Neuron (in vitro differentiated cells): ENCODE results near the gene BTBD10.

Source experiments
- H2AFZ ChIP-seq: one replicate; pipeline ENCODE4 v1.6.1; 2013; ENCODE audit warnings: low read depth, mild to moderate bottlenecking, inconsistent platforms, low read length, moderate library complexity
- H3K27me3 ChIP-seq: one replicate; pipeline ENCODE4 v1.6.1; 2013; ENCODE audit warnings: low read length; ENCODE audit not compliant: insufficient read depth
- H3K36me3 ChIP-seq: one replicate; pipeline ENCODE4 v1.6.1; 2013; ENCODE audit warnings: low read length; ENCODE audit not compliant: insufficient read depth
- H3K4me1 ChIP-seq: one replicate; pipeline ENCODE4 v1.6.1; 2013; ENCODE audit warnings: low read length; ENCODE audit not compliant: insufficient read depth
- H3K4me3 ChIP-seq: 2 replicates; pipeline ENCODE4 v1.5.1; 2013; ENCODE audit warnings: mild to moderate bottlenecking, low read length, moderate library complexity
- H3K9me3 ChIP-seq: one replicate; pipeline ENCODE4 v1.6.1; 2013; ENCODE audit warnings: low read length

The BTBD10 gene

DNA sequence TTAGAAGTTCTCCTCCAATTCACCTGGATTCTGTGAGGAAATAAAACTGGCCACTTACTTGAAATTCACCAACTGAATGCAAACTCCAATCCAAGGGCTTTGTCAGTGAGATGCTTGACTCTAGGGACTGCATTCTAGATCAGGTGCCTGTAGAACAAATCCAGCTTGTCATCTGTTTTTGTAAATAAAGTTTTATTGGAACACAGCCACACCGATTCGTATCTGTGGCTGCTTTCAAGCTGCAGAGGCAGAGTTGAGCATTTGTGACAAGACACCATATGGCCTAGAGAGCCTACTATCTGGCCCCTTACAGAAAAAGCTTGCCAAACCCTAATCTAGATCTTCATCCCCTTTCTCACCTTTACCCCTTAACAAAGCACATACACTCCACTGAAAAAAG is 82.3 kb downstream of the BTBD10 start:
- Histone ChIP-seq H3K9me3 (no peaks in the 10 kb centered on the region), H3K27me3 (no peaks in the 10 kb centered on the region), H3K4me1 (no peaks in the 10 kb centered on the region), H3K4me3 (no peak overlapping the region), H2AFZ (no peak overlapping the region), H3K36me3 (peaks cover 49% of the 10 kb centered on the region)

DNA sequence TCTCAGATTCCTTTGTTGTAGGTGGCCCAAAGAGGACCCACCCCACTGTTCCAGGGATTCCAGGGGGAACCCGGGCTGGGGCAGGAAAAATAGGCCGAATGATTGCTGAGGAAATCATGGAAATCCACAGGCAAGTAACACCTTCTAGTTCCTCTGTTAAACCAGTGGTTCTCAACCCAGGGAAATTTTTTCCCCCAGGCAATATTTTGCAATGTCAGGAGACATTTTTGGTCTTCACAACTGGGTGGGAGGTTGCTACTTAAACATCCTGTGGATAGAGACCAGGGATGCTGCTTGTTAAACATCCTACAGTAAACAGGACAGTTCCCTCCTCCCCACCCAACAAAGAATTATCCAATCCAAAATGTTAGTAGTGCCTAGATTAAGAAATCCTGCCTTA is 84.7 kb downstream of the BTBD10 start:
- Histone ChIP-seq H3K4me3 (no peak overlapping the region), H3K27me3 (no peaks in the 10 kb centered on the region), H3K36me3 (peaks cover 46% of the 10 kb centered on the region), H3K9me3 (no peaks in the 10 kb centered on the region), H2AFZ (no peak overlapping the region), H3K4me1 (no peaks in the 10 kb centered on the region)

DNA sequence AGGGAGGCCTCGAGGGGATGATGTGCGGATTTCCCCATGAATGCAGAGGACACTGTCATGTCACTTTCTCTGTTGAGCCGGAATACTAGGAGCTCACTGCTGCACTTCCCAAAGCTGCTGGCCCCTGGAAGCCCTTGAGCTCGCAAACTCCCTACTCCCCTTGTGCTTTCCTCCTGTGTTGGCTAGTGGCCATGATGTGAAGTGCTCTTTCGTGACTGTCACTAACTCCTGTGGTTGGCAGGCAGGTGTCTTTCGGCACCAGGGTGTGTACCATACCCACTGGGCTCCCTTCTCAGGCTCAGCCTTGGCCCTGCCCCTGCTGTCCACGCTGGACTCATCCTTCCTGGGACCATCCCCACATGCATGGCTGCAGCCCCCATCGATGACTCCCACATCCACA is 86.2 kb downstream of the BTBD10 start:
- Histone ChIP-seq H3K9me3 (no peaks in the 10 kb centered on the region), H2AFZ (no peak overlapping the region), H3K36me3 (peaks cover 34% of the 10 kb centered on the region), H3K4me3 (no peak overlapping the region), H3K4me1 (no peaks in the 10 kb centered on the region), H3K27me3 (no peaks in the 10 kb centered on the region)

DNA sequence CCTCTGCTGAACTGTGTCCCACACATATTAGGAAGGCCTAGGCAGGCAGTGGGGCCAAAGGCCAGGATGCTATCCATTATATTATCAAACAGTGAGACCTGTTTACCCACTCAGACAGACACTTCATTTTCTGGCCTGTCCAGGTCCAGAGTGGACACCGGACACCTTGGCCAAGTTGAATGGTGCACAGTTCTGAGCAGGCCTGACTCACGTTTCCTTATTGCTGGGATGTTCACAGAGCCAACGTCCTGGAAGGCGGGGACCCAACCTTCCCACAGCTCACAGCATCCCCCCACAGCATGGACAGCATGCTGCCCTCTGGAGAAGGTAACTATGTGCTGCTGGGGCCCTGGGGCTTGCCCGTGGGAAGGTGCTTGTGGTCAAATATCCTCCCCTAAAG is 86.6 kb downstream of the BTBD10 start:
- no peaks in the 10 kb centered on the region for H3K27me3 ChIP-seq
- no peak overlapping the region for H3K4me3 ChIP-seq
- H3K9me3 ChIP-seq = no peaks in the 10 kb centered on the region
- H2AFZ ChIP-seq = no peak overlapping the region
- no peaks in the 10 kb centered on the region for H3K4me1 ChIP-seq
- H3K36me3 ChIP-seq = peaks cover 34% of the 10 kb centered on the region

DNA sequence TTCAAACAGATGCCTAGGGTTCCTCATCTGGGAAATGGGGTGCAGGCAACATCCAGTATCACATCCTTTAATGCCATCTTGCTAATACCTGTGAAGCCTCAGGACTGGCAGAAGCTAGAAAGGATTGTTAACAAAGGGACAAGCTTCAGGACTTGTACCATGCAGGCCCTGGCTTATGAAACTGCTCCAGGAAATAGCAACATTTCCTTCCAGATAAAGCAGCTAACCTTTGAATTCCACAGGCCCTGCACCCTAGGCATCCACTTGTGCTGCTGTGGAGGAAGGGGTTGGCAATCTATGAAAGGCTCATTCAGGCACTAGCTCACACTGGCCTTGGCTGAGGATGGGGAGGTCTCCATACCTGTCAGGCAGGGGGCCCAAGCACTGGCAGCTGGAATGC is 87.2 kb downstream of the BTBD10 start:
- Histone ChIP-seq H3K9me3 (no peaks in the 10 kb centered on the region), H3K4me3 (no peak overlapping the region), H3K27me3 (no peaks in the 10 kb centered on the region), H2AFZ (no peak overlapping the region), H3K4me1 (no peaks in the 10 kb centered on the region), H3K36me3 (peaks cover 29% of the 10 kb centered on the region)

DNA sequence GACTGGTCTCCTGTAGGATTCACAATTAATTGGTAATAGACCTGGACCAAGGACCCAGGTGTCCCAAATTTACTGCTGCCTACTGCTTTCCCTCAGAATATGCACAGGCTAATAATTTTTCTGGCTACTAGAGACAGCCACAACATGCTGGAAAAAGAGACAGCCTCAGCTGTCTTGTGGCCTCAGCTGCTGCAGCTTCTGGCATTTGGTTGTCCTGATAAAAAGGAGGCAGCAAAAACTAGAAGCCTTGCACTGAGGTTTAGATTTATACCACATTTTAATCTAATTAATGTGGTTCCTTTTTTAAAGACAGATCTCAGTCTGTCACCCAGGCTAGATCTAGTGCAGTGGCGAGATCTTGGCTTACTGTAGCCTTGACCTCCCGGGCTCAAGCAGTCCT is 89.8 kb downstream of the BTBD10 start:
- no peaks in the 10 kb centered on the region for H3K4me1 ChIP-seq
- H3K36me3 ChIP-seq = peaks cover 28% of the 10 kb centered on the region
- H3K9me3 ChIP-seq = no peaks in the 10 kb centered on the region
- no peaks in the 10 kb centered on the region for H3K27me3 ChIP-seq
- H2AFZ ChIP-seq = no peak overlapping the region
- H3K4me3 ChIP-seq = no peak overlapping the region

DNA sequence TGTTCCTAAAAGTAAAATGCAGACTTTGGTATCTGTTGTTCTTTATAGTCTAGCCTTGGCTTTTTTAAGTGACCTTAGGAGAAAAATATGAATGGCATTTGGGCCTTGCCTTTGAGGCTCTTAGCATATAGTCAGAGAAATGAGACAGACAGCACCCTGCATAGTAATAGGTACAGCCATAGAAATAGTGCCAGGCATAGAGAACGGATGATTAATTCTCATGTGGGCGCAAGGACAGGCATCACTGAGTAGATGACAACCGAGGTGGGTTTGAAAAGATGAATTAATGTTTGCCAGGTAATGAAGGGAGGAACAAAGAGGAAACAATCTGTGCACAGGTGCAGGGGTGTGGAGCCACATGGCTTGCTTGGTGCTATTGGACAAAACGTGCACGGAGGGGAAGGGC is 95.0 kb downstream of the BTBD10 start:
- Histone ChIP-seq H3K27me3 (no peaks in the 10 kb centered on the region), H3K4me1 (no peaks in the 10 kb centered on the region), H2AFZ (no peak overlapping the region), H3K9me3 (no peaks in the 10 kb centered on the region), H3K4me3 (no peak overlapping the region), H3K36me3 (peaks cover 14% of the 10 kb centered on the region)

DNA sequence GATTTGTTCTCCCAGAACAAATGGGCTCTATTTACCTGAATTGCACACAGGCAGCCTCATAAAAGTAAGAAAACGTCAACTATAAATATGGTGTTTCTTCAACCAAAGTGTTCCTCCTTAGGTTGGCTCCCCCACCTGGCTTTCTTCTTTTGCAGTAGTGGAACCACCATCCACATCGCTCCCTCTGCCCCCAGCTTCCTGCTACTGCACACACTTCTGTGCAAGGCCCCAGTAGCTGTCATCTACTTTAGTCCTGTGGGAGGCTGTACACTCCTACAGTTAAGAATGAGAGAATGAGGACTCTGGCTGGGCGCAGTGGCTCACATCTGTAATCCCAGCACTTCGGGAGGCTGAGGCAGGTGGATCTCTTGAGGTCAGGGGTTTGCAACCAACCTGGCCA is 95.9 kb downstream of the BTBD10 start:
- Histone ChIP-seq H3K9me3 (no peaks in the 10 kb centered on the region), H3K4me3 (no peak overlapping the region), H2AFZ (no peak overlapping the region), H3K4me1 (no peaks in the 10 kb centered on the region), H3K36me3 (peaks cover 14% of the 10 kb centered on the region), H3K27me3 (no peaks in the 10 kb centered on the region)

DNA sequence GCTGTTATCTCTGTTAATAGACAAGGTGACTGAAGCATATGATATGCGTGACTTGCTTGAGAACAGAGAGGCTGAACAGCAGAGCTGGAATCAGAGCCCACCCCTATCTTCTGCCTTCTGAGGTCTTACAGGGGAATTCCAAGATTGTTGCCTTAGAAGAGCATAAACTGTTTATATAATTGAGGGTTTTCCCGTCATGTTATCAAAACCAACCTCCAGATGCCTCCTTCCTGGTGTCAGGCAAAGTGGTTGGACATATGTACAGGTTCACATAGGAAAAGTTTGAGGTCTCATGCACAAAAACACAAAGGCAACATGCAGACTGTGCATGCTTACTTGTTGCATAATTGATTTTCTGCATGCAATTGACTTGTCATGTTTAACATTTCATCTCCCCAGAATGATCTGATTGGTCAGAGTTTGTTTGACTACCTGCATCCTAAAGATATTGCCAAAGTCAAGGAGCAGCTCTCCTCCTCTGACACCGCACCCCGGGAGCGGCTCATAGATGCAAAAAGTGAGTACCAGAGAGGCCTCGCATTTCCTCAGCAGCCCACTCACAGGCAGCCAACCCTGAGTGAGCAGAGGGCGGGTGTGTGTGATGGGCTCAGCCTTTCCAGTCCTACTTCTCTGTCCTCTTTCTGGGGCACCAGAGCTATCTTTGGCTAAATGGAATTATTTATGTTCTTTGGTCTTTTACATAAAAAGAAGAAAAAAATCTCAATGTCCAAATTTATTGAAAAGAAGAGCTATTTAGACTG is 96.6 kb downstream of the BTBD10 start:
- Histone ChIP-seq H3K27me3 (no peaks in the 10 kb centered on the region), H3K36me3 (peaks cover 13% of the 10 kb centered on the region), H3K9me3 (no peaks in the 10 kb centered on the region), H3K4me3 (no peak overlapping the region), H3K4me1 (no peaks in the 10 kb centered on the region), H2AFZ (no peak overlapping the region)

DNA sequence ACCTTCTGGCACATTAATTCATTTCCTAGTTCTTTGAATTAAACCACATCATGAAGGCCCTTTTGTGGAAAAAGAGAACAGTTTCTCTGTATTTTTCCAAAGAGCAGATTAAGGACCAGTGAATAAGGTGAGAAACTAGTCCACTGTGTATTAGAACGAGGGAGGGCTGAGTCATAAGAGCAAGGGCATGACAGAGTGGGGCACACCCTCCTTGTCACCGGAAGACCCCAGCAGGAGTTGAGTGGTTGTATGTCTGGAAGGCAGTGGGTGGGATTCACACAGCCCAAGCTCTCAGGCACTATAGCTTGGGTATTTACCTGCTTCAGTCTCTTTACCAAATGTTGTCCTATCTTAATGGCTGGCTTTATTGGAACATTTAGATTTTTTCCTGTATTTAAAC is 98.6 kb downstream of the BTBD10 start:
- H3K9me3 ChIP-seq = no peaks in the 10 kb centered on the region
- H3K27me3 ChIP-seq = no peaks in the 10 kb centered on the region
- H3K4me1 ChIP-seq = peaks cover 11% of the 10 kb centered on the region
- peaks cover 10% of the 10 kb centered on the region for H3K36me3 ChIP-seq
- no peak overlapping the region for H2AFZ ChIP-seq
- H3K4me3 ChIP-seq = no peak overlapping the region

DNA sequence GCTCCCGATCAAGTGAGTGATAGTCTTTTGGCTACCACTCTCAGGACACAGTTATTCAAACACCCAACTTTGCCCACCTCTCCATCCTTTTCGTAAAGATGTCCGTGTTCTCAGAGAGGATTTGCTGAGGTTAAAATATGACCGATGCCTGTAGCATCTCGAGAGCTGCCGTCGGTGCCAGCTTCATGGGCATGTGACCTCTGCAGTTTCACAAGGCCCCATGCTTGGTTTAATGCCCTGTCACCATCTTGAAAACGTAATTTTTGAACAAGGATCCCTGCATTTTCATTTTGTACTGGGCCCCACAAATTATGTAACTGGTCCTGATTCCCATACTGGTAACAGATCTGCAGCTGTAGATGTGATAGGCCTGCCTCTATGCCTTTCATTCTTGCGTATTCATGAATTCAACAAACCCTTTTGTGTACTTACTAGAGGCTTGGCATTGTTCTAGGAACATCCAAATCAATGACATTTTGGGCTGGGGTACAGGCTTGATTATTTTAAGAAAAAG is 100.4 kb downstream of the BTBD10 start:
- Histone ChIP-seq H3K4me1 (peaks cover 21% of the 10 kb centered on the region), H3K36me3 (peaks cover 8% of the 10 kb centered on the region)

DNA sequence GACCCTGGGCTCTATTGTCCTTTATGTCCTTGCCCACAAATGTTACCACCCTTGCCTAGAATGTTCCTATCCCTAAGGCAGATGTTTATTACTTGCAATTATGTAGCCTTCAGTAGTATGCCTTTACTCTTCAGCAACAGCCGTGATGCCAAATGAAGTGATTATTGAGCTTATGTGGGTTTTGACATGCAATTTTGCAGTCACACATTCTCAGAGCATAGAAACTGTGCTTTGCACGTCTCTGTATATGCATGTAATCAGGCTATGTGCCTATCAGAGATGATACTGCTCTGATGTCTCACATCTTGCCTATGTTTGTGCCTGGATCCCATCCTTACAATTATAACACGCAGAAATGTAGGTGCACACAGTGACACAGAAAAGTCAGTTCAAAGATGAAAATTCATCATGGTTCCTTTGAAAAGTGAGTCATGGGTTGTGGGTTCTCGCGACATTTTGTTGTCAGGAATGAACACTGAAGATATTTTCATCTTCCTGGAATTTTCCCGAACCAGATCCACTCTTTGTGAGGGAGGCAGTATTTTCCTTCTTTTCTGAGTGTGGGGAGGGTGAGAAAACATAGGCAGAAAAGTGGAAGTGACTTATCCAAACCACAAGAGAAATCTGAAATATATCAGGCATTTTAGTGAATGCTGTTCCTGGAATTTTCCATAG is 104.3 kb downstream of the BTBD10 start:
- H3K4me3 ChIP-seq = no peak overlapping the region
- no peak overlapping the region for H2AFZ ChIP-seq
- peaks cover 18% of the 10 kb centered on the region for H3K36me3 ChIP-seq
- peaks cover 21% of the 10 kb centered on the region for H3K4me1 ChIP-seq
- H3K27me3 ChIP-seq = no peaks in the 10 kb centered on the region
- H3K9me3 ChIP-seq = no peaks in the 10 kb centered on the region

More for the DNA sequence above, 100.4 kb downstream of the BTBD10 start:
- Histone ChIP-seq H3K27me3 (no peaks in the 10 kb centered on the region), H3K9me3 (no peaks in the 10 kb centered on the region), H2AFZ (no peak overlapping the region), H3K4me3 (no peak overlapping the region)

DNA sequence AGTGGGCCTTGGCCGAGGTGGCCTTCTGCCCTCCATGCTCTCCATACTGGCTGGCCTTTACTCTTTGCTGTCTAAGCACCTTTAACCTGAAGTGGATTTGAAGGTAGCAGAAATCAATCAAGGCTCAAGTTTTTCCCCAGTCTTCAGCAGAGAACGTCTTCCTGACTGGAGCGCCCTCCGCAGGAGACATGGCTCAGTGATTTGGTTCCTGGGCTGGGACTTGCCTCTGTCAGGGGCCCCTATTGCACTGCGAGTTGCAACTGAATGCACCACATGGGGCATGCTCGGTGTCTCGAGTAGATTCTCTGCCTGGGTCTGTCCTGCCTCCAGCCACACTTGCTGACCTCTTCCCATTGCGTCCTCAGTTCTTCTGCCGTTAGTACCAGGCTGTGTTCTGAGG is 105.8 kb downstream of the BTBD10 start:
- Histone ChIP-seq H2AFZ (no peak overlapping the region), H3K4me3 (no peak overlapping the region), H3K27me3 (no peaks in the 10 kb centered on the region), H3K36me3 (peaks cover 18% of the 10 kb centered on the region), H3K4me1 (peaks cover 21% of the 10 kb centered on the region), H3K9me3 (no peaks in the 10 kb centered on the region)
